NCI-H2029 treated with DMSO at 0.1 percent for 48 hours (cell line): ENCODE measurements around the gene SPPL3.

ENCODE experiments used
- DNase-seq: peaks from one replicate; lab custom pipeline; 2025; lab: John Stamatoyannopoulos, UW

The SPPL3 gene

GRCh38 chr12:120873226-120873625 lies 30.9 kb downstream of the SPPL3 start:
- DNase-seq = no peak

GRCh38 chr12:120872487-120872886 lies 31.7 kb downstream of the SPPL3 start:
- no peak for DNase-seq

GRCh38 chr12:120870415-120870814 lies 33.7 kb downstream of the SPPL3 start:
- DNase-seq = no peak

- no peak for DNase-seq
These were observed 34.8 kb downstream of the SPPL3 start for GRCh38 chr12:120869376-120869775.

- no peak for DNase-seq
These were observed 38.0 kb downstream of the SPPL3 start for GRCh38 chr12:120866108-120866507.

GRCh38 chr12:120865098-120865497 lies 39.1 kb downstream of the SPPL3 start:
- no peak for DNase-seq

- DNase-seq = no peak
These were observed 41.5 kb downstream of the SPPL3 start for GRCh38 chr12:120862664-120863063.

- no peak for DNase-seq
These were observed 42.9 kb downstream of the SPPL3 start for GRCh38 chr12:120861074-120861795.

GRCh38 chr12:120858306-120859088 lies 45.7 kb downstream of the SPPL3 start:
- no peak for DNase-seq

- no peak for DNase-seq
These were observed 47.2 kb downstream of the SPPL3 start for GRCh38 chr12:120856980-120857379.

- no peak for DNase-seq
These were observed 48.2 kb downstream of the SPPL3 start for GRCh38 chr12:120855823-120856588.

- DNase-seq = no peak
These were observed 49.4 kb downstream of the SPPL3 start for GRCh38 chr12:120854804-120855203.

GRCh38 chr12:120853188-120853587 lies 51.0 kb downstream of the SPPL3 start:
- DNase-seq = no peak

GRCh38 chr12:120851944-120852343 lies 52.2 kb downstream of the SPPL3 start:
- DNase-seq = no peak

- no peak for DNase-seq
These were observed 52.7 kb downstream of the SPPL3 start for GRCh38 chr12:120851444-120851843.

GRCh38 chr12:120849765-120850164 lies 54.4 kb downstream of the SPPL3 start:
- DNase-seq = no peak

GRCh38 chr12:120847814-120848213 lies 56.3 kb downstream of the SPPL3 start:
- DNase-seq = no peak

GRCh38 chr12:120847392-120847791 lies 56.8 kb downstream of the SPPL3 start:
- no peak for DNase-seq

GRCh38 chr12:120846721-120847120 lies 57.4 kb downstream of the SPPL3 start:
- DNase-seq = no peak

- no peak for DNase-seq
These were observed 58.5 kb downstream of the SPPL3 start for GRCh38 chr12:120845696-120846095.

GRCh38 chr12:120844768-120845449 lies 59.2 kb downstream of the SPPL3 start:
- no peak for DNase-seq

GRCh38 chr12:120844297-120844696 lies 59.9 kb downstream of the SPPL3 start:
- DNase-seq = no peak
